Hematopoietic multipotent progenitor cell treated with erythropoietin and hydrocortisone succinate and interleukin-3 and kit ligand, for 15 days (in vitro differentiated cells): Measurements from ENCODE around the gene CCL19.

ENCODE experiments used
- DNase-seq: peaks from one replicate; pipeline ENCODE4 v3.0.0-alpha.2; 2015; ENCODE audit warnings: low spot score

CCL19 gene

GRCh38 chr9:34662526-34663302, 28.4 kb downstream of the CCL19 start, which contains the start of gene CCL27:
CCL27 (minus strand) TSS chr9:34662657; CDS start chr9:34662633, 24 bp downstream.
- no peak for DNase-seq

GRCh38 chr9:34659592-34660253, 31.4 kb downstream of the CCL19 start:
- DNase-seq, result no peak

GRCh38 chr9:34658461-34658860, 32.6 kb downstream of the CCL19 start:
- no peak for DNase-seq

GRCh38 chr9:34656992-34657391, 34.1 kb downstream of the CCL19 start:
- DNase-seq, result no peak

- no peak for DNase-seq
These were observed 35.7 kb downstream of the CCL19 start for GRCh38 chr9:34655394-34655793.

- DNase-seq, result no peak
These were observed 36.6 kb downstream of the CCL19 start for GRCh38 chr9:34654323-34655051.

- DNase-seq, result no peak
These were observed 37.7 kb downstream of the CCL19 start for GRCh38 chr9:34653151-34654072.

GRCh38 chr9:34652602-34653000, 38.5 kb downstream of the CCL19 start:
- DNase-seq, result no peak

GRCh38 chr9:34651876-34652601, 39.0 kb downstream of the CCL19 start, which contains the start of gene IL11RA:
IL11RA (plus strand) TSS chr9:34652185; CDS start chr9:34655218, 3,033 bp downstream.
- peak; percentile 68 for DNase-seq

- DNase-seq, result no peak
These were observed 39.8 kb downstream of the CCL19 start for GRCh38 chr9:34651321-34651720.

- no peak for DNase-seq
These were observed 40.3 kb downstream of the CCL19 start for GRCh38 chr9:34650816-34651215.

- no peak for DNase-seq
These were observed 42.4 kb downstream of the CCL19 start for GRCh38 chr9:34648673-34649072.

- peak; percentile 70 for DNase-seq
These were observed 43.4 kb downstream of the CCL19 start for GRCh38 chr9:34647651-34648050.

- DNase-seq, result no peak
These were observed 44.0 kb downstream of the CCL19 start for GRCh38 chr9:34647084-34647403.

- peak; percentile 93 for DNase-seq
These were observed 44.6 kb downstream of the CCL19 start, which contains the start of gene GALT for GRCh38 chr9:34646211-34647083. GALT (plus strand) TSS chr9:34646675; CDS start chr9:34646705, 30 bp downstream.

- DNase-seq, result no peak
These were observed 46.2 kb downstream of the CCL19 start for GRCh38 chr9:34644766-34645314.

- no peak for DNase-seq
These were observed 48.4 kb downstream of the CCL19 start for GRCh38 chr9:34642679-34643078.
